Measurements from ENCODE around the gene SLC10A2. TPM values are rescaled to one million over a fixed set of nuclear protein-coding genes. Genes with fewer than 3 reads are reported as not detected.

SLC10A2 gene
- polyA plus RNA-seq, 3 donors: not detected

- TF ChIP-seq, protein P1, sequence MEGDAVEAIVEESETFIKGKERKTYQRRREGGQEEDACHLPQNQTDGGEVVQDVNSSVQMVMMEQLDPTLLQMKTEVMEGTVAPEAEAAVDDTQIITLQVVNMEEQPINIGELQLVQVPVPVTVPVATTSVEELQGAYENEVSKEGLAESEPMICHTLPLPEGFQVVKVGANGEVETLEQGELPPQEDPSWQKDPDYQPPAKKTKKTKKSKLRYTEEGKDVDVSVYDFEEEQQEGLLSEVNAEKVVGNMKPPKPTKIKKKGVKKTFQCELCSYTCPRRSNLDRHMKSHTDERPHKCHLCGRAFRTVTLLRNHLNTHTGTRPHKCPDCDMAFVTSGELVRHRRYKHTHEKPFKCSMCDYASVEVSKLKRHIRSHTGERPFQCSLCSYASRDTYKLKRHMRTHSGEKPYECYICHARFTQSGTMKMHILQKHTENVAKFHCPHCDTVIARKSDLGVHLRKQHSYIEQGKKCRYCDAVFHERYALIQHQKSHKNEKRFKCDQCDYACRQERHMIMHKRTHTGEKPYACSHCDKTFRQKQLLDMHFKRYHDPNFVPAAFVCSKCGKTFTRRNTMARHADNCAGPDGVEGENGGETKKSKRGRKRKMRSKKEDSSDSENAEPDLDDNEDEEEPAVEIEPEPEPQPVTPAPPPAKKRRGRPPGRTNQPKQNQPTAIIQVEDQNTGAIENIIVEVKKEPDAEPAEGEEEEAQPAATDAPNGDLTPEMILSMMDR (IDR thresholded peaks at IDR 0.05): no peak
- no peak overlapping the region for H3K4me2 ChIP-seq (replicated peaks; ENCODE audit: extremely low read depth, low read length, poor library complexity, severe bottlenecking)
- H3K79me2 ChIP-seq (ENCODE audit: insufficient read depth, low read length): no peaks in the 10 kb centered on the region
- Mint-ChIP-seq H3K36me3 (no peaks in the 10 kb centered on the region), H3K4me1 (no peaks in the 10 kb centered on the region), H3K4me3 (no peak overlapping the region), H3K27me3 (ENCODE audit: low read depth in 3 of 3) (no peaks in the 10 kb centered on the region), H3K9me3 (peaks cover 2 to 18% (median 8%) of the 10 kb centered on the region in 7 donors), H3K27ac (no peak overlapping the region)
- intact Hi-C loops (cut with micrococcal nuclease): no loop called here
- no peaks in the 10 kb centered on the region for H4K20me1 ChIP-seq (ENCODE audit: insufficient read depth, low read length)
- H3K4me1 ChIP-seq (ENCODE audit: control insufficient read depth in 1 of 2, insufficient read depth in 2 of 2, low read length in 2 of 2): no peaks in the 10 kb centered on the region
- peaks cover 12 to 20% of the 10 kb centered on the region in 2 donors for H3K9me3 ChIP-seq (replicated peaks in 1 of 2; ENCODE audit: control insufficient read depth in 1 of 2, insufficient read depth in 1 of 2, low read length in 2 of 2)
- H3K36me3 ChIP-seq (replicated peaks in 1 of 2; ENCODE audit: control insufficient read depth in 1 of 2, insufficient read depth in 2 of 2, low read length in 2 of 2): no peaks in the 10 kb centered on the region
- H3K27ac ChIP-seq (ENCODE audit: low read depth in 1 of 2, low read length in 2 of 2): no peak overlapping the region
- no peaks in the 10 kb centered on the region for H3K27me3 ChIP-seq (ENCODE audit: control insufficient read depth in 2 of 2, insufficient read depth in 2 of 2, low read length in 2 of 2)
- no peak overlapping the region for H3K4me3 ChIP-seq (replicated peaks in 1 of 3; ENCODE audit: low read depth in 2 of 3, low read length in 3 of 3)
- H2AFZ ChIP-seq (ENCODE audit: insufficient read depth, low read depth, low read length, poor library complexity, severe bottlenecking): no peak overlapping the region
- WGBS (ENCODE audit: insufficient coverage): no CpG with 5 or more reads among the region's 2 CpGs
- H3K9ac ChIP-seq (ENCODE audit: insufficient read depth, low read length, poor library complexity, severe bottlenecking): no peak overlapping the region
- no peak for DNase-seq
These were observed 34.8 kb downstream of the SLC10A2 start for GRCh38 chr13:103031332-103031873.

GRCh38 chr13:103030776-103031175, 35.4 kb downstream of the SLC10A2 start:
- Histone ChIP-seq H2AFZ (ENCODE audit: insufficient read depth, low read depth, low read length, poor library complexity, severe bottlenecking) (no peak overlapping the region), H3K27me3 (ENCODE audit: control insufficient read depth in 2 of 2, insufficient read depth in 2 of 2, low read length in 2 of 2) (no peaks in the 10 kb centered on the region), H3K9me3 (replicated peaks in 1 of 2; ENCODE audit: control insufficient read depth in 1 of 2, insufficient read depth in 1 of 2, low read length in 2 of 2) (peaks cover 12 to 20% of the 10 kb centered on the region in 2 donors), H3K4me3 (replicated peaks in 1 of 3; ENCODE audit: low read depth in 2 of 3, low read length in 3 of 3) (no peak overlapping the region), H4K20me1 (ENCODE audit: insufficient read depth, low read length) (no peaks in the 10 kb centered on the region), H3K79me2 (ENCODE audit: insufficient read depth, low read length) (no peaks in the 10 kb centered on the region), H3K27ac (ENCODE audit: low read depth in 1 of 2, low read length in 2 of 2) (no peak overlapping the region), H3K4me2 (replicated peaks; ENCODE audit: extremely low read depth, low read length, poor library complexity, severe bottlenecking) (no peak overlapping the region), H3K4me1 (ENCODE audit: control insufficient read depth in 1 of 2, insufficient read depth in 2 of 2, low read length in 2 of 2) (no peaks in the 10 kb centered on the region), H3K36me3 (replicated peaks in 1 of 2; ENCODE audit: control insufficient read depth in 1 of 2, insufficient read depth in 2 of 2, low read length in 2 of 2) (no peaks in the 10 kb centered on the region), H3K9ac (ENCODE audit: insufficient read depth, low read length, poor library complexity, severe bottlenecking) (no peak overlapping the region)
- WGBS (ENCODE audit: insufficient coverage): 96% methylated on average over 2 of the region's 2 CpGs
- Mint-ChIP-seq H3K4me1 (no peaks in the 10 kb centered on the region), H3K4me3 (no peak overlapping the region), H3K36me3 (no peaks in the 10 kb centered on the region), H3K27ac (no peak overlapping the region), H3K27me3 (ENCODE audit: low read depth in 3 of 3) (peaks cover 0 to under 1% (median 0%) of the 10 kb centered on the region in 3 donors), H3K9me3 (peaks cover 3 to 19% (median 8%) of the 10 kb centered on the region in 7 donors)
- TF ChIP-seq, protein P1 (IDR thresholded peaks at IDR 0.05): no peak
- intact Hi-C loops (cut with micrococcal nuclease): no loop called here
- no peak for DNase-seq

All from CD14-positive monocyte (primary cell).